WTC11 (cell line): ENCODE measurements around the gene LDHD. TPM values are rescaled to one million over a fixed set of nuclear protein-coding genes. Genes with fewer than 3 reads are reported as not detected.

ENCODE experiments used
- ATAC-seq: fragments of 200-7000 bp; cut with Tn5 transposase; 2 replicates; pipeline ENCODE4 v1.10.0; 2021; ENCODE audit warnings: mild to moderate bottlenecking, moderate library complexity
- CTCF ChIA-PET: fragments of 300-600 bp; sonication (Branson Sonifier 250); formaldehyde crosslinking; loops from one replicate; lab custom pipeline; 2021; ENCODE audit warnings: antibody characterized with exemption; lab: Charles Lee
- POLR2A ChIA-PET: fragments of 350-600 bp; sonication (Branson Sonifier 250); formaldehyde crosslinking; loops from one replicate; lab custom pipeline; 2021; ENCODE audit warnings: antibody characterized with exemption; lab: Charles Lee
- DNase-seq: peaks from one replicate; pipeline ENCODE4 v3.0.0; 2021; ENCODE audit warnings: low spot score
- H3K27ac Mint-ChIP-seq: 2 replicates; pipeline ENCODE4 v1.8.0; 2021; ENCODE audit warnings: mixed read lengths
- H3K27me3 Mint-ChIP-seq: 2 replicates; pipeline ENCODE4 v1.8.0; 2021; ENCODE audit warnings: low read depth, mild to moderate bottlenecking, moderate library complexity, mixed read lengths
- H3K36me3 Mint-ChIP-seq: 2 replicates; pipeline ENCODE4 v1.8.0; 2021; ENCODE audit warnings: mixed read lengths
- H3K4me1 Mint-ChIP-seq: 2 replicates; pipeline ENCODE4 v1.8.0; 2022; ENCODE audit warnings: mixed read lengths
- H3K4me3 Mint-ChIP-seq: 2 replicates; pipeline ENCODE4 v1.8.0; 2021; ENCODE audit warnings: mild to moderate bottlenecking, moderate library complexity, mixed read lengths
- H3K9me3 Mint-ChIP-seq: 2 replicates; pipeline ENCODE4 v1.8.0; 2021; ENCODE audit warnings: mixed read lengths
- ARID4B ChIP-seq: sonication (generic); formaldehyde crosslinking; IDR thresholded peaks from 2 replicates; pipeline ENCODE4 v1.8.0; 2023; ENCODE audit warnings: missing genetic modification reagents, mild to moderate bottlenecking, borderline replicate concordance
- CREM ChIP-seq: sonication (generic); formaldehyde crosslinking; IDR thresholded peaks from 2 replicates; pipeline ENCODE4 v1.8.1; 2022; ENCODE audit warnings: mild to moderate bottlenecking, missing genetic modification reagents, moderate library complexity
- EMX1 ChIP-seq: fragments of 250-450 bp; sonication (Bioruptor Pico); IDR thresholded peaks from 2 replicates; pipeline ENCODE4 v1.8.0; 2021; ENCODE audit warnings: mild to moderate bottlenecking
- FOXK1 ChIP-seq: sonication (generic); formaldehyde crosslinking; IDR thresholded peaks from 2 replicates; pipeline ENCODE4 v1.8.0; 2022; ENCODE audit warnings: mild to moderate bottlenecking, moderate library complexity, missing genetic modification reagents
- GTF2I ChIP-seq: fragments of 250-450 bp; sonication (Bioruptor Pico); conservative IDR thresholded peaks from 2 replicates; pipeline ENCODE4 v1.4.0; 2021; ENCODE audit warnings: mild to moderate bottlenecking
- IRF2 ChIP-seq: sonication (generic); formaldehyde crosslinking; IDR thresholded peaks from 2 replicates; pipeline ENCODE4 v1.8.0; 2022; ENCODE audit warnings: low read depth, missing genetic modification reagents, borderline replicate concordance
- KAT7 ChIP-seq: sonication (generic); formaldehyde crosslinking; IDR thresholded peaks from 2 replicates; pipeline ENCODE4 v1.8.1; 2023; ENCODE audit warnings: missing genetic modification reagents, mild to moderate bottlenecking, borderline replicate concordance
- NFE2L1 ChIP-seq: sonication (generic); formaldehyde crosslinking; IDR thresholded peaks from 2 replicates; pipeline ENCODE4 v1.8.1; 2023; ENCODE audit warnings: missing genetic modification reagents
- NR2C2 ChIP-seq: sonication (generic); formaldehyde crosslinking; IDR thresholded peaks from 2 replicates; pipeline ENCODE4 v1.8.0; 2022; ENCODE audit warnings: mild to moderate bottlenecking, missing genetic modification reagents
- TCF7 ChIP-seq: sonication (generic); formaldehyde crosslinking; IDR thresholded peaks from 2 replicates; pipeline ENCODE4 v1.8.0; 2022; ENCODE audit warnings: mild to moderate bottlenecking, low read depth, missing genetic modification reagents, moderate library complexity
- TP53 ChIP-seq: sonication (generic); formaldehyde crosslinking; IDR thresholded peaks from 2 replicates; pipeline ENCODE4 v1.8.1; 2023; ENCODE audit warnings: mild to moderate bottlenecking, missing genetic modification reagents
- ZBTB43 ChIP-seq: sonication (generic); formaldehyde crosslinking; IDR thresholded peaks from 2 replicates; pipeline ENCODE4 v1.8.1; 2023; ENCODE audit warnings: mild to moderate bottlenecking, missing genetic modification reagents
- ZNF138 ChIP-seq: sonication (generic); formaldehyde crosslinking; conservative IDR thresholded peaks from 2 replicates; pipeline ENCODE4 v1.8.1; 2022; ENCODE audit warnings: mild to moderate bottlenecking, moderate library complexity, missing genetic modification reagents
- ZNF263 ChIP-seq: sonication (generic); formaldehyde crosslinking; IDR thresholded peaks from 2 replicates; pipeline ENCODE4 v1.8.1; 2022; ENCODE audit warnings: low read depth, mild to moderate bottlenecking, moderate library complexity, missing genetic modification reagents
- total RNA-seq: library from RNA; stranded (reverse); gene quantifications from 3 replicates; pipeline ENCODE4 v1.2.3, GENCODE V29; 2021
- TF ChIP-seq, protein P1 (sequence below): fragments of 250-450 bp; sonication (Bioruptor Pico); IDR thresholded peaks from 2 replicates; pipeline ENCODE4 v1.9.0; 2021; ENCODE audit warnings: moderate library complexity, mild to moderate bottlenecking, inconsistent platforms, borderline replicate concordance
- TF ChIP-seq, protein P2 (sequence below): fragments of 250-450 bp; sonication (Bioruptor Pico); IDR thresholded peaks from 2 replicates; pipeline ENCODE4 v1.8.0; 2021; ENCODE audit warnings: mild to moderate bottlenecking
- TF ChIP-seq, protein P3 (sequence below): sonication (generic); formaldehyde crosslinking; IDR thresholded peaks from 2 replicates; pipeline ENCODE4 v1.8.1; 2022; ENCODE audit warnings: low read depth, missing genetic modification reagents, borderline replicate concordance
- TF ChIP-seq, protein P4 (sequence below): sonication (generic); formaldehyde crosslinking; IDR thresholded peaks from 2 replicates; pipeline ENCODE4 v1.8.1; 2023; ENCODE audit warnings: mild to moderate bottlenecking, missing genetic modification reagents, moderate library complexity
- TF ChIP-seq, protein P5 (sequence below): sonication (generic); formaldehyde crosslinking; IDR thresholded peaks from 2 replicates; pipeline ENCODE4 v1.8.1; 2023; ENCODE audit warnings: mild to moderate bottlenecking, missing genetic modification reagents
- TF ChIP-seq, protein P6 (sequence below): sonication (generic); formaldehyde crosslinking; IDR thresholded peaks from 2 replicates; pipeline ENCODE4 v1.8.1; 2022; ENCODE audit warnings: missing genetic modification reagents, borderline replicate concordance

Gene LDHD
- total RNA-seq, 1 experiment from 2014 or later, result 12.3 TPM

- ChIA-PET CTCF (interaction anchor here (2.6 kb wide), 1 partner anchor 33 kb away, joined by 11 read pairs; no protein-coding TSS in a partner anchor), POLR2A (no interaction called here)
- ATAC-seq (no peak), DNase-seq (no peak)
- H3K27me3 Mint-ChIP-seq, result no peaks in the 10 kb centered on the region
- peaks cover 8% of the 10 kb centered on the region; the same call in 1 of the 2 replicates for H3K9me3 Mint-ChIP-seq
- TF ChIP-seq TCF7 (no peak), ZNF263 (CRISPR knock-in tag) (no peak), ARID4B (no peak), GTF2I (CRISPR knock-in tag) (no peak), NR2C2 (CRISPR knock-in tag) (no peak), CREM (CRISPR knock-in tag) (no peak), IRF2 (CRISPR knock-in tag) (no peak), FOXK1 (no peak)
- TF ChIP-seq, protein P1, sequence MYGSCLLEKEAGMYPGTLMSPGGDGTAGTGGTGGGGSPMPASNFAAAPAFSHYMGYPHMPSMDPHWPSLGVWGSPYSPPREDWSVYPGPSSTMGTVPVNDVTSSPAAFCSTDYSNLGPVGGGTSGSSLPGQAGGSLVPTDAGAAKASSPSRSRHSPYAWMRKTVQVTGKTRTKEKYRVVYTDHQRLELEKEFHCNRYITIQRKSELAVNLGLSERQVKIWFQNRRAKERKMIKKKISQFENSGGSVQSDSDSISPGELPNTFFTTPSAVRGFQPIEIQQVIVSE, result no peak
- TF ChIP-seq, protein P2, sequence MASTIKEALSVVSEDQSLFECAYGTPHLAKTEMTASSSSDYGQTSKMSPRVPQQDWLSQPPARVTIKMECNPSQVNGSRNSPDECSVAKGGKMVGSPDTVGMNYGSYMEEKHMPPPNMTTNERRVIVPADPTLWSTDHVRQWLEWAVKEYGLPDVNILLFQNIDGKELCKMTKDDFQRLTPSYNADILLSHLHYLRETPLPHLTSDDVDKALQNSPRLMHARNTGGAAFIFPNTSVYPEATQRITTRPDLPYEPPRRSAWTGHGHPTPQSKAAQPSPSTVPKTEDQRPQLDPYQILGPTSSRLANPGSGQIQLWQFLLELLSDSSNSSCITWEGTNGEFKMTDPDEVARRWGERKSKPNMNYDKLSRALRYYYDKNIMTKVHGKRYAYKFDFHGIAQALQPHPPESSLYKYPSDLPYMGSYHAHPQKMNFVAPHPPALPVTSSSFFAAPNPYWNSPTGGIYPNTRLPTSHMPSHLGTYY, result no peak
- TF ChIP-seq, protein P3, sequence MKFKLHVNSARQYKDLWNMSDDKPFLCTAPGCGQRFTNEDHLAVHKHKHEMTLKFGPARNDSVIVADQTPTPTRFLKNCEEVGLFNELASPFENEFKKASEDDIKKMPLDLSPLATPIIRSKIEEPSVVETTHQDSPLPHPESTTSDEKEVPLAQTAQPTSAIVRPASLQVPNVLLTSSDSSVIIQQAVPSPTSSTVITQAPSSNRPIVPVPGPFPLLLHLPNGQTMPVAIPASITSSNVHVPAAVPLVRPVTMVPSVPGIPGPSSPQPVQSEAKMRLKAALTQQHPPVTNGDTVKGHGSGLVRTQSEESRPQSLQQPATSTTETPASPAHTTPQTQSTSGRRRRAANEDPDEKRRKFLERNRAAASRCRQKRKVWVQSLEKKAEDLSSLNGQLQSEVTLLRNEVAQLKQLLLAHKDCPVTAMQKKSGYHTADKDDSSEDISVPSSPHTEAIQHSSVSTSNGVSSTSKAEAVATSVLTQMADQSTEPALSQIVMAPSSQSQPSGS (CRISPR knock-in tag), result no peak
- TF ChIP-seq, protein P4, sequence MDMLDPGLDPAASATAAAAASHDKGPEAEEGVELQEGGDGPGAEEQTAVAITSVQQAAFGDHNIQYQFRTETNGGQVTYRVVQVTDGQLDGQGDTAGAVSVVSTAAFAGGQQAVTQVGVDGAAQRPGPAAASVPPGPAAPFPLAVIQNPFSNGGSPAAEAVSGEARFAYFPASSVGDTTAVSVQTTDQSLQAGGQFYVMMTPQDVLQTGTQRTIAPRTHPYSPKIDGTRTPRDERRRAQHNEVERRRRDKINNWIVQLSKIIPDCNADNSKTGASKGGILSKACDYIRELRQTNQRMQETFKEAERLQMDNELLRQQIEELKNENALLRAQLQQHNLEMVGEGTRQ (CRISPR knock-in tag), result no peak
- TF ChIP-seq, protein P5, sequence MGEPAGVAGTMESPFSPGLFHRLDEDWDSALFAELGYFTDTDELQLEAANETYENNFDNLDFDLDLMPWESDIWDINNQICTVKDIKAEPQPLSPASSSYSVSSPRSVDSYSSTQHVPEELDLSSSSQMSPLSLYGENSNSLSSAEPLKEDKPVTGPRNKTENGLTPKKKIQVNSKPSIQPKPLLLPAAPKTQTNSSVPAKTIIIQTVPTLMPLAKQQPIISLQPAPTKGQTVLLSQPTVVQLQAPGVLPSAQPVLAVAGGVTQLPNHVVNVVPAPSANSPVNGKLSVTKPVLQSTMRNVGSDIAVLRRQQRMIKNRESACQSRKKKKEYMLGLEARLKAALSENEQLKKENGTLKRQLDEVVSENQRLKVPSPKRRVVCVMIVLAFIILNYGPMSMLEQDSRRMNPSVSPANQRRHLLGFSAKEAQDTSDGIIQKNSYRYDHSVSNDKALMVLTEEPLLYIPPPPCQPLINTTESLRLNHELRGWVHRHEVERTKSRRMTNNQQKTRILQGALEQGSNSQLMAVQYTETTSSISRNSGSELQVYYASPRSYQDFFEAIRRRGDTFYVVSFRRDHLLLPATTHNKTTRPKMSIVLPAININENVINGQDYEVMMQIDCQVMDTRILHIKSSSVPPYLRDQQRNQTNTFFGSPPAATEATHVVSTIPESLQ (CRISPR knock-in tag), result no peak
- no peak overlapping the region for H3K4me3 Mint-ChIP-seq
- H3K36me3 Mint-ChIP-seq, result peaks cover 9% of the 10 kb centered on the region
- peaks cover 25% of the 10 kb centered on the region for H3K4me1 Mint-ChIP-seq
- peak overlapping the region; percentile 83 for H3K27ac Mint-ChIP-seq
Observed at GRCh38 chr16:75078886-75079285, 37.7 kb downstream of the LDHD start.

GRCh38 chr16:75075688-75076268, 40.8 kb downstream of the LDHD start:
- ChIA-PET CTCF (no interaction called here), POLR2A (no interaction called here)
- Mint-ChIP-seq H3K9me3 (peaks cover 8% of the 10 kb centered on the region; the same call in 1 of the 2 replicates), H3K27me3 (no peaks in the 10 kb centered on the region), H3K27ac (no peak overlapping the region), H3K4me3 (no peak overlapping the region), H3K4me1 (peaks cover 35% of the 10 kb centered on the region), H3K36me3 (peaks cover 9% of the 10 kb centered on the region)
- DNase-seq (no peak), ATAC-seq (no peak)
- TF ChIP-seq EMX1 (CRISPR knock-in tag) (no peak), KAT7 (CRISPR knock-in tag) (no peak), TP53 (no peak), ZNF138 (CRISPR knock-in tag) (no peak), ZBTB43 (CRISPR knock-in tag) (no peak), NFE2L1 (no peak)
- TF ChIP-seq, protein P3 (CRISPR knock-in tag), result no peak
- TF ChIP-seq, protein P6, sequence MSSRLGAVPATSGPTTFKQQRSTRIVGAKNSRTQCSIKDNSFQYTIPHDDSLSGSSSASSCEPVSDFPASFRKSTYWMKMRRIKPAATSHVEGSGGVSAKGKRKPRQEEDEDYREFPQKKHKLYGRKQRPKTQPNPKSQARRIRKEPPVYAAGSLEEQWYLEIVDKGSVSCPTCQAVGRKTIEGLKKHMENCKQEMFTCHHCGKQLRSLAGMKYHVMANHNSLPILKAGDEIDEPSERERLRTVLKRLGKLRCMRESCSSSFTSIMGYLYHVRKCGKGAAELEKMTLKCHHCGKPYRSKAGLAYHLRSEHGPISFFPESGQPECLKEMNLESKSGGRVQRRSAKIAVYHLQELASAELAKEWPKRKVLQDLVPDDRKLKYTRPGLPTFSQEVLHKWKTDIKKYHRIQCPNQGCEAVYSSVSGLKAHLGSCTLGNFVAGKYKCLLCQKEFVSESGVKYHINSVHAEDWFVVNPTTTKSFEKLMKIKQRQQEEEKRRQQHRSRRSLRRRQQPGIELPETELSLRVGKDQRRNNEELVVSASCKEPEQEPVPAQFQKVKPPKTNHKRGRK, result no peak
